Calu3 (cell line): ENCODE data around the gene GPR137B. TPM values are rescaled to one million over a fixed set of nuclear protein-coding genes. Genes with fewer than 3 reads are reported as not detected.

Experiments
- BruUV-seq: library from RNA; stranded (reverse); fragments of 400-500 nt; replicated peaks from 2 replicates; lab custom pipeline; 2021; lab: Mats Ljungman, UMichigan
- CTCF ChIA-PET: fragments of 300-600 bp; sonication (Branson Sonifier 250); formaldehyde crosslinking; loops from one replicate; lab custom pipeline; 2022; ENCODE audit warnings: antibody characterized with exemption; lab: Charles Lee
- DNase-seq: peaks from one replicate; pipeline ENCODE4 v3.0.0; 2022
- H3K27ac Mint-ChIP-seq: one replicate; pipeline ENCODE4 v1.8.0; 2022; ENCODE audit warnings: mixed read lengths; ENCODE audit not compliant: unreplicated experiment
- H3K27me3 Mint-ChIP-seq: one replicate; pipeline ENCODE4 v1.8.0; 2022; ENCODE audit warnings: mixed read lengths; ENCODE audit not compliant: unreplicated experiment
- H3K36me3 Mint-ChIP-seq: one replicate; pipeline ENCODE4 v1.8.0; 2022; ENCODE audit warnings: mild to moderate bottlenecking, moderate library complexity, mixed read lengths; ENCODE audit not compliant: insufficient read depth, unreplicated experiment
- H3K4me1 Mint-ChIP-seq: one replicate; pipeline ENCODE4 v1.8.0; 2022; ENCODE audit warnings: mild to moderate bottlenecking, low read depth, mixed read lengths; ENCODE audit not compliant: unreplicated experiment
- H3K4me3 Mint-ChIP-seq: one replicate; pipeline ENCODE4 v1.8.0; 2022; ENCODE audit warnings: mild to moderate bottlenecking, low read depth, moderate library complexity, mixed read lengths; ENCODE audit not compliant: unreplicated experiment
- H3K9me3 Mint-ChIP-seq: one replicate; pipeline ENCODE4 v1.8.0; 2022; ENCODE audit warnings: low read depth, mixed read lengths; ENCODE audit not compliant: unreplicated experiment
- CTCF ChIP-seq: fragments of 200-600 bp; IDR thresholded peaks from one replicate; pipeline ENCODE4 v1.8.0; 2022; ENCODE audit warnings: antibody characterized with exemption; ENCODE audit not compliant: unreplicated experiment
- intact Hi-C: fragments of 100-400 bp; cut with micrococcal nuclease; formaldehyde crosslinking; loops from one replicate; pipeline ENCODE4 v1.10.0; 2022; ENCODE audit not compliant: unreplicated experiment
- total RNA-seq: library from RNA; stranded (reverse); gene quantifications from 2 replicates; pipeline ENCODE4 v1.2.3, GENCODE V29; 2022

Gene GPR137B
- total RNA-seq, 1 experiment from 2014 or later = 11.4 TPM

- no peak overlapping the region for H3K27ac Mint-ChIP-seq
- CTCF ChIA-PET = no interaction called here
- BruUV-seq = no TSS peak
- H3K4me3 Mint-ChIP-seq = no peak overlapping the region
- H3K4me1 Mint-ChIP-seq = no peaks in the 10 kb centered on the region
- H3K9me3 Mint-ChIP-seq = no peaks in the 10 kb centered on the region
- H3K27me3 Mint-ChIP-seq = peaks cover 41% of the 10 kb centered on the region
- no peaks in the 10 kb centered on the region for H3K36me3 Mint-ChIP-seq
- intact Hi-C loops = no loop called here
- DNase-seq = no peak
- no peak for TF ChIP-seq CTCF
These were observed 21.6 kb upstream of the GPR137B start for GRCh38 chr1:236120721-236121153.

GRCh38 chr1:236122176-236122575 lies 20.2 kb upstream of the GPR137B start:
- Mint-ChIP-seq H3K4me1 (no peaks in the 10 kb centered on the region), H3K27me3 (peaks cover 51% of the 10 kb centered on the region), H3K4me3 (no peak overlapping the region), H3K27ac (no peak overlapping the region), H3K36me3 (no peaks in the 10 kb centered on the region), H3K9me3 (no peaks in the 10 kb centered on the region)
- no peak for DNase-seq
- no TSS peak for BruUV-seq
- no peak for TF ChIP-seq CTCF
- intact Hi-C loops = no loop called here
- CTCF ChIA-PET = no interaction called here

- BruUV-seq = no TSS peak
These were observed 18.8 kb upstream of the GPR137B start for GRCh38 chr1:236123563-236123962.

GRCh38 chr1:236124965-236125364 lies 17.4 kb upstream of the GPR137B start:
- Mint-ChIP-seq H3K4me1 (no peaks in the 10 kb centered on the region), H3K27me3 (peaks cover 39% of the 10 kb centered on the region), H3K4me3 (no peak overlapping the region), H3K36me3 (no peaks in the 10 kb centered on the region), H3K9me3 (no peaks in the 10 kb centered on the region), H3K27ac (no peak overlapping the region)
- no TSS peak for BruUV-seq
- DNase-seq = no peak
- intact Hi-C loops = no loop called here
- no peak for TF ChIP-seq CTCF
- CTCF ChIA-PET = interaction anchor here (0.6 kb wide), 1 partner anchor 12 kb away, joined by 3 read pairs; no protein-coding TSS in a partner anchor

More at GRCh38 chr1:236123563-236123962, 18.8 kb upstream of the GPR137B start:
- TF ChIP-seq CTCF = no peak
- Mint-ChIP-seq H3K4me3 (no peak overlapping the region), H3K9me3 (no peaks in the 10 kb centered on the region), H3K27me3 (peaks cover 51% of the 10 kb centered on the region), H3K27ac (no peak overlapping the region), H3K36me3 (no peaks in the 10 kb centered on the region), H3K4me1 (no peaks in the 10 kb centered on the region)
- intact Hi-C loops = no loop called here
- DNase-seq = no peak
- CTCF ChIA-PET = interaction anchor here (0.6 kb wide), 1 partner anchor 427 kb away, joined by 3 read pairs; no protein-coding TSS in a partner anchor
